DOHH2 (cell line): ENCODE data around the gene HTRA1.

Source experiments
- EZH2phosphoT487 ChIP-seq: fragments of 200-600 bp; sonication (generic); IDR thresholded peaks from 2 replicates; pipeline ENCODE4 v1.6.1; 2017; ENCODE audit warnings: borderline replicate concordance, mild to moderate bottlenecking, antibody characterized with exemption, low read length, moderate library complexity, mixed read lengths
- TF ChIP-seq, protein P1 (sequence below): fragments of 200-600 bp; sonication (generic); IDR thresholded peaks from one replicate; pipeline ENCODE4 v1.5.1; 2014; ENCODE audit warnings: antibody characterized with exemption, mild to moderate bottlenecking, low read depth, low read length; ENCODE audit not compliant: poor library complexity, severe bottlenecking

DNA sequence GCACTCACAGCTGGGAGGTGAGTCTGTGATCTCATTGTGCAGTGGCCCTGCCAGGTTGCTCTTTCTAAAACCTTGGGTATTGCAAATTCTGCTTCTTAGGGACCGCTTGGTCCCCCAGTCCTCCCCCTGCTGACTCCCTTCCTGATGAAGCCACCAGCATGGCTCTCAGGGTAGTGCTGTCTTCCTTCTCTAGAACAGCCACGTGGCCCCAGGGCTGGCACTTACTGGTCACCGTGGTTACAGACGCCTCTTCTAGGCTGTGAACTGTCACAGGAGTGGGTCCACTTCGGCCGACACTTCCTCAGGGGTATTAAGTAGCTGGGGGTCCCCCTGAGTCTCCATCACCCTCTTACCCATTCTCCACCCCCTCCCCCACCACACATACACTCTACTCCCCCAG, 2.7 kb upstream of the HTRA1 start:
- TF ChIP-seq, protein P1, sequence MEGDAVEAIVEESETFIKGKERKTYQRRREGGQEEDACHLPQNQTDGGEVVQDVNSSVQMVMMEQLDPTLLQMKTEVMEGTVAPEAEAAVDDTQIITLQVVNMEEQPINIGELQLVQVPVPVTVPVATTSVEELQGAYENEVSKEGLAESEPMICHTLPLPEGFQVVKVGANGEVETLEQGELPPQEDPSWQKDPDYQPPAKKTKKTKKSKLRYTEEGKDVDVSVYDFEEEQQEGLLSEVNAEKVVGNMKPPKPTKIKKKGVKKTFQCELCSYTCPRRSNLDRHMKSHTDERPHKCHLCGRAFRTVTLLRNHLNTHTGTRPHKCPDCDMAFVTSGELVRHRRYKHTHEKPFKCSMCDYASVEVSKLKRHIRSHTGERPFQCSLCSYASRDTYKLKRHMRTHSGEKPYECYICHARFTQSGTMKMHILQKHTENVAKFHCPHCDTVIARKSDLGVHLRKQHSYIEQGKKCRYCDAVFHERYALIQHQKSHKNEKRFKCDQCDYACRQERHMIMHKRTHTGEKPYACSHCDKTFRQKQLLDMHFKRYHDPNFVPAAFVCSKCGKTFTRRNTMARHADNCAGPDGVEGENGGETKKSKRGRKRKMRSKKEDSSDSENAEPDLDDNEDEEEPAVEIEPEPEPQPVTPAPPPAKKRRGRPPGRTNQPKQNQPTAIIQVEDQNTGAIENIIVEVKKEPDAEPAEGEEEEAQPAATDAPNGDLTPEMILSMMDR, result no peak
- no peak for TF ChIP-seq EZH2phosphoT487
